HL-60 (cell line): ENCODE measurements around the gene CPLX1.

Source experiments
- CTCF ChIP-seq: IDR thresholded peaks from one replicate; pipeline ENCODE4 v1.5.1; 2011; ENCODE audit warnings: low read length, control low read depth, inconsistent platforms; ENCODE audit not compliant: insufficient read depth
- GABPA ChIP-seq: IDR thresholded peaks from 2 replicates; pipeline ENCODE4 v1.6.1; 2012; ENCODE audit warnings: low read depth

DNA sequence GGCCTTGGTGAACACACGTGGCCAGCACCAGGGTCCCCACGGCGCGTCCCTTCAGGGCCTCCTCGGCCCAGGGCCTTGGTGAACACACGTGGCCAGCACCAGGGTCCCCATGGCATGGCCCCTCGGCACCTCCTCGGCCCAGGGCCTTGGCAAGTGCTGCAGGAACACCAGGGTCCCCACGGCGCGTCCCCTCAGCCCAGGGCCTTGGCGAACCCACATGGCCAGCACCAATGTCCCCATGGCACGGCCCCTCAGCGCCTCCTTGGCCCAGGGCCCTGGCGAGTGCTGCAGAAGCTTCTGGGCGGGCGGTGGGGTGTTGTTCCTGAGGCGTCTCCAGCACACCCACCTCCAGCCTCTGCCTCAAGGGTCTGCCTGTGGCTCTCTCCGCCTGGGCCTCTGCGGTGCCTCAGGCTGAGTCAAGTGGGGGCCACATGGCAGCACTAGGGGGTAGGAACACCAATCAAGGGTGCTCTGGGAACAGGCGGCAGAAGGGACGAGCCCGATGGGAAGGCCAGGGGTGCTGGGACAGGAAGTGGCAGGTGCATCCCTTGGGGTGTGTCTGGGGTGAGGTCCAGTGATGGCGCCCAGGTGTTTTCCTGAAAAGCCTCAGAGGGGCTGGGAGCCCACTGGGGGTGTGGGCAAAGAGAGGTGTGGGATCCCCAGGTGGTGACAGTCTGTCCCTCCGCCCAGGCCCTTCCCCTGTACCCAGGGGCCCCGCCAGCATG, 41.8 kb upstream of the CPLX1 start:
- TF ChIP-seq GABPA (no peak), CTCF (no peak)
